ENCODE measurements around the gene DYNLT1.

Gene DYNLT1

GRCh38 chr6:158597565-158597964 is 47.0 kb downstream of the DYNLT1 start:
- DNase-seq (ENCODE audit: low read depth) = no peak

- DNase-seq (ENCODE audit: low read depth) = no peak
Measured at GRCh38 chr6:158596861-158597260, 47.7 kb downstream of the DYNLT1 start.

GRCh38 chr6:158595223-158595622 is 49.3 kb downstream of the DYNLT1 start:
- DNase-seq (ENCODE audit: low read depth) = no peak

- DNase-seq (ENCODE audit: low read depth) = no peak
Measured at GRCh38 chr6:158593670-158594069, 50.9 kb downstream of the DYNLT1 start.

- DNase-seq (ENCODE audit: low read depth) = no peak
Measured at GRCh38 chr6:158591810-158592209, 52.7 kb downstream of the DYNLT1 start.

GRCh38 chr6:158591134-158591809 is 53.3 kb downstream of the DYNLT1 start:
- no peak for DNase-seq (ENCODE audit: low read depth)

GRCh38 chr6:158589366-158589765 is 55.2 kb downstream of the DYNLT1 start:
- no peak for DNase-seq (ENCODE audit: low read depth)

GRCh38 chr6:158586652-158587051 is 57.9 kb downstream of the DYNLT1 start:
- DNase-seq (ENCODE audit: low read depth) = no peak

Data from T-helper 22 cell (primary cell).